Activated CD8-positive, alpha-beta T cell treated with anti-CD3 and anti-CD28 coated beads, Interleukin-2, amount 10 ng/mL, durations not matched to agents 7 days and 5 days (primary cell): ENCODE data around the gene DHRS2. TPM values are rescaled to one million over a fixed set of nuclear protein-coding genes. Genes with fewer than 3 reads are reported as not detected.

Experiments used
- ATAC-seq: fragments of 150-1000 bp; cut with Tn5 transposase; one replicate; pipeline ENCODE4 v1.10.0; 2021; ENCODE audit warnings: moderate library complexity
- CTCF ChIA-PET: fragments of 350-600 bp; sonication (Branson Sonifier 250); formaldehyde crosslinking; loops from one replicate; lab custom pipeline; 2021; ENCODE audit warnings: antibody characterized with exemption; lab: Charles Lee
- POLR2A ChIA-PET: fragments of 350-600 bp; sonication (Branson Sonifier 250); formaldehyde crosslinking; loops from one replicate; lab custom pipeline; 2021; ENCODE audit warnings: antibody characterized with exemption; lab: Charles Lee
- DNase-seq: peaks from one replicate; pipeline ENCODE4 v3.0.0-alpha.2; 2020
- H3K27ac Mint-ChIP-seq: one replicate; pipeline ENCODE4 v1.8.0; 2021; ENCODE audit warnings: mild to moderate bottlenecking, mixed read lengths
- H3K27me3 Mint-ChIP-seq: one replicate; pipeline ENCODE4 v1.8.0; 2021; ENCODE audit warnings: low read depth, mixed read lengths
- H3K36me3 Mint-ChIP-seq: one replicate; pipeline ENCODE4 v1.8.0; 2021; ENCODE audit warnings: low read depth, mixed read lengths
- H3K4me1 Mint-ChIP-seq: one replicate; pipeline ENCODE4 v1.8.0; 2021; ENCODE audit warnings: low read depth, mixed read lengths
- H3K4me3 Mint-ChIP-seq: one replicate; pipeline ENCODE4 v1.8.0; 2021; ENCODE audit warnings: mild to moderate bottlenecking, mixed read lengths
- H3K9me3 Mint-ChIP-seq: one replicate; pipeline ENCODE4 v1.8.0; 2022; ENCODE audit warnings: mixed read lengths; ENCODE audit not compliant: insufficient read depth
- total RNA-seq, 2 experiments: library from RNA; stranded (reverse); gene quantifications; one replicate each; pipeline ENCODE4 v1.2.3, GENCODE V29; 2021

DHRS2 gene
- total RNA-seq, 2 experiments from 2014 or later, result 0.24 to 0.44 TPM

DNA sequence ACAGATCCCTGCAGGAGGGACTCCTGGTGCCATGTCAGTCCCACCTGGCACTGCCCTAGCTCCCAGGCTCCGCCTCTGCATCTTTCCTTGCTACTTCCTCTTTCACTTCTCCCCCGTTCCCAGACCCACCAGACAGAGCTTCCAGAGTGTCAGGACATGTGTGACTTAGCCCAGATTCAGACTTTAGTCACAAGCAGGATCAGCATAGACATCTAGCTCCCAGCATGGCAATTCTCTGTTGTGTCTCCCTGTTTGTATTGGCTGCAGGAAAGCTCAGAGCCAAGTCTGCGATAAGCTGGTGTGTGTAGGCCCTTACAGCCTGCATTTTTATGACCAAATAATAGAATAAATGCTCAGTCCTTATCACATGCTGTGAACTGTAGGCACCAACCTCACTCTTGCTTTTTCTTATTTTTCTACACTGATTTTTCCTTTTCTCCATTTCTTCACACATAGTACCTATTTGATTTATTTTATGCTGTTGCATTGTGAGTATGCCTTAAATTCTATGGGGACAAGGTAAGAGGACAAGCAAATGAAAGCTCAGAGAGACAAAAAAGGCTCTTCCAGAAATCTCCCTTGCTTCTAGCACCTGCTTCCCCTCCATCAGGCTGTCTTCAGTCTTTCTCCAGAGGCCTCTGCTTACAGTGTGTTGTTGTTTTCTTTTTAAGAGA, 5.9 kb downstream of the DHRS2 start:
- Mint-ChIP-seq H3K27ac (no peak overlapping the region), H3K9me3 (no peaks in the 10 kb centered on the region), H3K4me1 (no peaks in the 10 kb centered on the region), H3K4me3 (no peak overlapping the region), H3K36me3 (no peaks in the 10 kb centered on the region), H3K27me3 (no peaks in the 10 kb centered on the region)
- ChIA-PET CTCF (interaction anchor here (0.6 to 3.4 kb wide), 4 partner anchors 9 to 53 kb away, joined by 3 to 34 read pairs (median 5); no protein-coding TSS in a partner anchor), POLR2A (no interaction called here)
- ATAC-seq (no peak), DNase-seq (no peak)

DNA sequence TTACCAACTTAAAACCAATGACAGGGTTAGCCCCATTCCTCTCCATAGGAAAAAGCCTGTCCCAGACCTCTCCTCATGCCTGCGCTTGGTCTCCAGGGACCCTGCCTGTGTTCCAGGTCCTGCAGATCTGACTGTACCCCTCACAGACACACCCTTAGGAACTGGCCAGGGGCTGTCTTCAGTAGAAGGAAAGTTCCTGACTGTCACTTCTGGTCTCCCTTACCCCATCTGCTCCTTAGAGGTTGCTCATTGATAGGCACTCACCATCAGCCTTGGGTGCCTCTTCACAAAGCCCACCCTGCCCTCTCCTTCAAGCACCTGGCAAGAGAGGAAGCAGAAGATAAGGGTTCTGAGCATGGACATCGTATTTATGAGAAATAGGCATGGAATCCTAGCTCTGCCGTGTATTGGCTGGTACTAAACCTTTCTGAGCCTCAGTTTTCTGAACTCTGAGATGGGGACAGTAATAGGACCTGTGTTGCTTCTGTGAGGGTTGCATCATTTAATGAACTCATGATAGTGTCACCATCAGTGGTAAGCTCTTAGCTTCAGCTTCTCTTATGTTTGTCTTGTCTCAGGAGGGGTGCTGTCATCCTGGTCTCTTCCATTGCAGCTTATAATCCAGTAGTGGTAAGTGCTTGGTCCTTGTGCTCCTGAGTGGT, 7.5 kb downstream of the DHRS2 start:
- CTCF ChIA-PET, result interaction anchor here (3.6 kb wide), 1 partner anchor 11 kb away, joined by 31 read pairs; no protein-coding TSS in a partner anchor
- H3K27me3 Mint-ChIP-seq, result no peaks in the 10 kb centered on the region
- H3K27ac Mint-ChIP-seq, result no peak overlapping the region
- no peak for ATAC-seq
- H3K9me3 Mint-ChIP-seq, result no peaks in the 10 kb centered on the region
- H3K4me1 Mint-ChIP-seq, result no peaks in the 10 kb centered on the region
- POLR2A ChIA-PET, result no interaction called here
- H3K4me3 Mint-ChIP-seq, result no peak overlapping the region
- no peaks in the 10 kb centered on the region for H3K36me3 Mint-ChIP-seq
- no peak for DNase-seq

GRCh38 chr14:23644195-23644918, 8.2 kb downstream of the DHRS2 start:
- ATAC-seq, result no peak
- POLR2A ChIA-PET, result no interaction called here
- Mint-ChIP-seq H3K27me3 (no peaks in the 10 kb centered on the region), H3K4me1 (no peaks in the 10 kb centered on the region), H3K4me3 (no peak overlapping the region), H3K27ac (no peak overlapping the region), H3K9me3 (no peaks in the 10 kb centered on the region), H3K36me3 (no peaks in the 10 kb centered on the region)
- no peak for DNase-seq
- CTCF ChIA-PET, result interaction anchor here (3.6 kb wide), 1 partner anchor 11 kb away, joined by 31 read pairs; no protein-coding TSS in a partner anchor

DNA sequence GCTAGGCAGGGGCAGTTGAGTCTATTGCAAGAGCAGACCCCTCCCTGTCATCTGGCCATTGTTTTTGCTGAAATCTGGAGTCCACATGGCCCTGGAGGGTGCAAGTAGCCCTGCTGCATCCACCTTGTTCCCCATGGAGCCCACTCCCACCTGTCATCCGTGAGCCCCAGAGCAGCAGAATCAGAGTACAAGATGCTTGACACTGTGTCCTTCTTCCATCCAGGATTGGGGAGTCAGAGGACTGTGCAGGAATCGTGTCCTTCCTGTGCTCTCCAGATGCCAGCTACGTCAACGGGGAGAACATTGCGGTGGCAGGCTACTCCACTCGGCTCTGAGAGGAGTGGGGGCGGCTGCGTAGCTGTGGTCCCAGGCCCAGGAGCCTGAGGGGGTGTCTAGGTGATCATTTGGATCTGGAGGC, 8.8 kb downstream of the DHRS2 start:
- Mint-ChIP-seq H3K27me3 (no peaks in the 10 kb centered on the region), H3K9me3 (no peaks in the 10 kb centered on the region), H3K4me3 (no peak overlapping the region), H3K4me1 (no peaks in the 10 kb centered on the region), H3K27ac (no peak overlapping the region), H3K36me3 (no peaks in the 10 kb centered on the region)
- CTCF ChIA-PET, result interaction anchor here (3.6 kb wide), 1 partner anchor 12 kb away, joined by 31 read pairs; no protein-coding TSS in a partner anchor
- ATAC-seq (no peak), DNase-seq (no peak)
- POLR2A ChIA-PET, result interaction anchor here (0.6 kb wide), 1 partner anchor 13 kb away, joined by 3 read pairs; no protein-coding TSS in a partner anchor

- Mint-ChIP-seq H3K36me3 (no peaks in the 10 kb centered on the region), H3K4me3 (no peak overlapping the region), H3K27ac (no peak overlapping the region), H3K27me3 (no peaks in the 10 kb centered on the region), H3K9me3 (no peaks in the 10 kb centered on the region), H3K4me1 (no peaks in the 10 kb centered on the region)
- POLR2A ChIA-PET, result interaction anchor here (0.6 kb wide), 1 partner anchor 14 kb away, joined by 3 read pairs; no protein-coding TSS in a partner anchor
- ATAC-seq, result no peak
- CTCF ChIA-PET, result interaction anchor here (3.6 kb wide), 1 partner anchor 12 kb away, joined by 31 read pairs; no protein-coding TSS in a partner anchor
- no peak for DNase-seq
Observed at GRCh38 chr14:23645504-23645811, 9.3 kb downstream of the DHRS2 start.

DNA sequence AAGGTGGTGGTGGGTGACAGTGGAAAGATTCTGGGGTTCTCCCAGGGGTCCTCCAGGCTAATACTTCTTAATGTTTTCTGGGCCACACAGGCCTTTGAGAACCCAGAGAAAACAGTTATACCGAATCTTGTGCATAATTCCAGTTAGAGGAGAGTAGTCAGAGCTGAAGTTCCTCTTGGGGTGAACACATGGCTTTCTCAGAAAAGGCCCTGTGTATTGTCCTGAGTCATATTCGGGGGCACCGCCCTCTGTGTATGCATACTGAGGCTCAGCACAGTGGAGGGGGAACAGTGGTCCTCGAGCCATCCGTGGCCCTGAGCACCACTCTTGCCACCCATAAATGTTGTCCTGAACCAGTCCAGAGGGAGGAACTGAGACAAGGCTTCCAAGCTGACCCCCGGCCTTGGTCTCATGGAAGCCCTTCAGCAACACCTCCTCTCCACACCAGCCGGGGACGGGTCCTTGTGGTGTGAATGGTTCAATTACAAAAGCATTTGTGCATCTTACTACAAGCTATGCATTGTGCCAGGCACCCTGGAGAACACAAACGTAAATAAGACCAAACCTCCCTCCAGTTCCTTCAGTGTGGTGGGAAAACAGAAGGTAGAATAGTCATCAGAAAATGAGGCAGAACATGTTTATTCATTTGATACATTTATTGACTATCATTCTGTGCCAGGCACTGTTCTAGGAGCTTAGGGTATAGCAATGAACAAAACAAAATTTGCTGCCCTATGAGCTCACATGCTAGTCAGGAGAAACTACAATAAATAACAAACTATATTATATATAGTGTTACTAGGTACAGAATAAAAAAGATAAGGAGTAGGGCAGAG, 9.9 kb downstream of the DHRS2 start:
- no peaks in the 10 kb centered on the region for H3K9me3 Mint-ChIP-seq
- ATAC-seq (no peak), DNase-seq (no peak)
- no peaks in the 10 kb centered on the region for H3K27me3 Mint-ChIP-seq
- ChIA-PET CTCF (interaction anchor here (3.6 kb wide), 1 partner anchor 13 kb away, joined by 31 read pairs; no protein-coding TSS in a partner anchor), POLR2A (no interaction called here)
- H3K4me3 Mint-ChIP-seq, result no peak overlapping the region
- no peak overlapping the region for H3K27ac Mint-ChIP-seq
- no peaks in the 10 kb centered on the region for H3K4me1 Mint-ChIP-seq
- no peaks in the 10 kb centered on the region for H3K36me3 Mint-ChIP-seq

DNA sequence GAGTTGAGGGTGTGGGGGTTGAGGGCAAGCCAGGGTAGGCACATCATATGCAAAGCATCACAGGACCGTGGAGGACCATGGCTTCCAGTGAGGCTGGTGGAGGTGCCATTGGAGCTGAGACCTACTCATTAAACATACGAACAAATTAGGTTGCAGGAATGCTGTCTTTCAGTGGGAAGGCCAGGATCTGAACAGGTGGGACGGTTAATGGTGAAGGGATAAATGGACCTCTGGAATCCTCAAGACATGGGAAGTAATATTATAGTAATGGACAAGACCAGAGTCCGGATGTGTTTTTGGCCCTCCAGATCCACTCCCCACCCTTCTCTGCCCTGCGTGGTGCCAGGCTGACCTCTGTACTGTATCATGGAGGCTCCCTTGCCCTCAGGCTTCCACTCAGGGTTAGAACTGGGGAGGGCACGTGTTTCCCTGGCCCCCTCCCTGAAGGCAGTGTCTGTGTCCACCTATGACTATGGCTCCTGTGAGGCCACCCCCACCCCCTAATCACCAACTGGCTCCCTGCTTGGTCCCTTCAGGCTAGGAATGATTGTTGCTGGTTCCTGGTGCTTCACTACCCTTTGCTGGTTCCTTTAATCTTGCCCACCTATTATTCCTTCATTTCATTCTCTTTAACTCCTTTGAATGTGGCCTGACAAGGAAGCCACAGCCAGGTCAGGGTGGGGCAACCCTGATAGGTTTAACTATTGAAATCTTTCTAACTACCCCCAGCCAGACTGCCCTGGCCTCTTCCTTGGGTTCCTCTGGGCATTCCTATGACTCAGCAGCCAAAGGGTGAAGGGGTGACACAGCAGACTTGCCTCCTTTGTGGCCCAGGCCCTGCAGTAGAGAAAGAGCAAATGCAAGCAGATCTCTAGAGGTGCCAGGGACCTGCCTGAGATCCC, 10.7 kb downstream of the DHRS2 start:
- H3K9me3 Mint-ChIP-seq, result no peaks in the 10 kb centered on the region
- H3K4me1 Mint-ChIP-seq, result no peaks in the 10 kb centered on the region
- no peaks in the 10 kb centered on the region for H3K36me3 Mint-ChIP-seq
- ATAC-seq, result no peak
- CTCF ChIA-PET, result interaction anchor here (3.6 kb wide), 1 partner anchor 14 kb away, joined by 31 read pairs; no protein-coding TSS in a partner anchor
- no peaks in the 10 kb centered on the region for H3K27me3 Mint-ChIP-seq
- POLR2A ChIA-PET, result interaction anchor here (0.6 kb wide), 1 partner anchor 50 kb away, joined by 3 read pairs; no protein-coding TSS in a partner anchor
- DNase-seq, result no peak
- no peak overlapping the region for H3K27ac Mint-ChIP-seq
- no peak overlapping the region for H3K4me3 Mint-ChIP-seq

DNA sequence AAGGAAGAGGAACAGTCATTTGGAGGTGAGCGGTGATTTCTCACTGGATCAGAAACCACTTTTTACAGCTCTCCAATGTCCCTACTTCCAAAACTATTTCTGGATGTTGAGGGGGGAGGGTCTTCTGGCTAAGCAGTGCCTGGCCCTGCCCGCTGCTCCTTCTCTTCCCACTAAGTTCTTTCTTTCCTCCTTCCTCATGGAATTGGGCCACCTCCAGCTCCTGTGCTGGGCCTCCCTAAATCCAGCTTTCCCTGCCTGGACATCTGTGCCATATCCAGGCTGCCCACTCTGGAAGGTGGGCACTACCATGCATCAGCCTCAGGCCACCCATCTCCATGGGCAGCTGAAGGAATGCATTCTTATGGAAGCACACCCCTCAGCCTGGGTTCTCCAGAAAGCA, 11.5 kb downstream of the DHRS2 start:
- no peak overlapping the region for H3K27ac Mint-ChIP-seq
- no peaks in the 10 kb centered on the region for H3K27me3 Mint-ChIP-seq
- DNase-seq (no peak), ATAC-seq (no peak)
- H3K4me1 Mint-ChIP-seq, result no peaks in the 10 kb centered on the region
- ChIA-PET CTCF (no interaction called here), POLR2A (interaction anchor here (0.6 kb wide), 1 partner anchor 51 kb away, joined by 3 read pairs; no protein-coding TSS in a partner anchor)
- no peaks in the 10 kb centered on the region for H3K36me3 Mint-ChIP-seq
- no peaks in the 10 kb centered on the region for H3K9me3 Mint-ChIP-seq
- no peak overlapping the region for H3K4me3 Mint-ChIP-seq

GRCh38 chr14:23648764-23649460, 12.7 kb downstream of the DHRS2 start:
- ATAC-seq (no peak), DNase-seq (no peak)
- ChIA-PET CTCF (no interaction called here), POLR2A (no interaction called here)
- no peaks in the 10 kb centered on the region for H3K36me3 Mint-ChIP-seq
- no peaks in the 10 kb centered on the region for H3K9me3 Mint-ChIP-seq
- no peak overlapping the region for H3K4me3 Mint-ChIP-seq
- H3K4me1 Mint-ChIP-seq, result no peaks in the 10 kb centered on the region
- no peak overlapping the region for H3K27ac Mint-ChIP-seq
- no peaks in the 10 kb centered on the region for H3K27me3 Mint-ChIP-seq

DNA sequence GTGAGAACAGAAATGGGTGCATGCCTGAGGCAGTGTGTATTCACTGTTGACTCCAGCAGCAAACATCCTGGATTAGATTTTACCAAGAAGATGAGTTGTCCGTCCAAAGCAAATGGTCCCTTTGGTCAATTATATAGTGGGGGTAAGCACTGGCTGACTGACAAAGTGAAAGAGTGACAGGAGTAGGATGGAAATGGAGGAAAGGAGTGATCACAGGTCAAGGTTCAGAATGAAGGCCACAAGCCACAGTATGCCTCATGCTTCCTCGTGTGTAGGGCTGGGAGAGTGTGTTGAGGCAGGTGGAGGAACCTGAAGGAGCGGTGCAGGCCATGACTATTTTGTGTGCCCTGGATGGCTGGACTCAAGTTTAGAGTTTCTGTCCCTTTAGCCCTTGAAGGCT, 14.3 kb downstream of the DHRS2 start:
- Mint-ChIP-seq H3K4me1 (no peaks in the 10 kb centered on the region), H3K4me3 (no peak overlapping the region), H3K36me3 (no peaks in the 10 kb centered on the region), H3K9me3 (no peaks in the 10 kb centered on the region), H3K27ac (no peak overlapping the region), H3K27me3 (no peaks in the 10 kb centered on the region)
- ATAC-seq, result no peak
- ChIA-PET POLR2A (no interaction called here), CTCF (interaction anchor here (1.2 kb wide), 1 partner anchor 19 kb away, joined by 3 read pairs; no protein-coding TSS in a partner anchor)
- no peak for DNase-seq
